ENCODE measurements around the gene N4BP3. TPM values are rescaled to one million over a fixed set of nuclear protein-coding genes. Genes with fewer than 3 reads are reported as not detected.
A peak's percentile ranks its signal among the peaks of the same experiment; 100 is the strongest.

The N4BP3 gene
- total and polyA plus RNA-seq, 9 donors = 16.7 to 29.1 (median 22.7) TPM

GRCh38 chr5:178162481-178162880, 49.1 kb downstream of the N4BP3 start:
- peaks cover 7% of the 10 kb centered on the region for H3K4me1 ChIP-seq (ENCODE audit: control insufficient read depth, insufficient read depth, low read length)
- H3K4me3 ChIP-seq (ENCODE audit: low read length) = no peak overlapping the region
- no peaks in the 10 kb centered on the region for H3K9me3 ChIP-seq (replicated peaks; ENCODE audit: control insufficient read depth, low read depth, low read length)
- H3K36me3 ChIP-seq (ENCODE audit: control insufficient read depth, insufficient read depth, low read length) = no peaks in the 10 kb centered on the region
- H3K27ac ChIP-seq (ENCODE audit: low read length) = no peak overlapping the region
- no peak for DNase-seq
- WGBS (ENCODE audit: insufficient coverage) = 76% methylated on average over 9 of the region's 9 CpGs
- H3K27me3 ChIP-seq (ENCODE audit: control insufficient read depth, insufficient read depth, low read length) = peaks cover 32% of the 10 kb centered on the region

DNA sequence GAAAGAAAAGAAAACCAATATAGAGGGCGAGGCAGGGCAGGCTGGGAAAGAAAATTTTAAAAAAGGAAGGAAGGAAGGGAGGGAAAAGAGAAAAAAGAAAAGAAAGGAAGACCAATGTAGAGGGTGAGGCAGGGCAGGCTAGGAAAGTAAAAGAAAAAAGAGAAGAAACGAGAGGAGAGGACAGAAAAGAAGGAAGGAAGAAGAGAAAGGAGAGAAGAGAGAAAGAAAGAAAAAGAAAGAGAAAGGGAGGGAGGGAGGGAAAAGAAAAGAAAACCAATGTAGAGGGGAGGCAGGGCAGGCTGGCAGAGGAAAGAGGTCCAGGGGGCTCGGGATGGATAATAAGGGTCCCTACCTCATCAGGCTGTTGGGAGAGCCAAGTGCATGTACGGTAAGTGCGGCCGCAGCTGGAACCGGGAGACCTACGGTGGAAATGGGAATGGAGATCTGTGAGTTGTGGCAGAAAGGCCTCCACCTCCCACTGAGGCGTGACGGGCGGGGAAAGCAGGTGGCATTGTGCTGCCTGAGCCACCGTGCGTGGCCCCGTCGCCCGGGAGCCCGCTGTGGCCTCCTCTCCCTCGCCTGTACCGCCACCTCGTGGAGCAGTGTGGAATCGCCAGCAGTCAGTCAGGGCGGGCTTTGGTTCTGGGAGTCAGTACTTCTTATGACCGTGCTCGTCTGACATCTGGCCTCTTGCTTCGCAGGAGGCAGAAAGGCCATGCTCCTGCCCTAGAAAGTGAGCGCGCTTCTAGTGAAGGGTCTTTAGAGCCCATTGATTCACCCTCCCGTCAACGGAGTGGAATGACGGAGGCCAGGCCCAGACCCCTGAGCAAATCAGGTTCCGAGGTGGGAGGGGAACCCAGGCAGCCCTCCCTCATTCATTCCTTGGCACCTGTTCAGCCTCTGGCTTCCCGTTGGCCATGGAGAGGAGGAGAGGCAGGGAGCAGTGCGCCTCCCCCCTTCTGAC, 50.7 kb downstream of the N4BP3 start:
- H3K4me3 ChIP-seq (ENCODE audit: low read length) = no peak overlapping the region

GRCh38 chr5:178165581-178165980, 52.2 kb downstream of the N4BP3 start:
- no peaks in the 10 kb centered on the region for H3K9me3 ChIP-seq (replicated peaks; ENCODE audit: control insufficient read depth, low read depth, low read length)
- H3K36me3 ChIP-seq (ENCODE audit: control insufficient read depth, insufficient read depth, low read length) = no peaks in the 10 kb centered on the region
- H3K27ac ChIP-seq (ENCODE audit: low read length) = no peak overlapping the region
- no peak for DNase-seq
- peaks cover 32% of the 10 kb centered on the region for H3K27me3 ChIP-seq (ENCODE audit: control insufficient read depth, insufficient read depth, low read length)
- no peak overlapping the region for H3K4me3 ChIP-seq (ENCODE audit: low read length)
- 32% methylated on average over 37 of the region's 38 CpGs for WGBS (ENCODE audit: insufficient coverage)
- H3K4me1 ChIP-seq (ENCODE audit: control insufficient read depth, insufficient read depth, low read length) = peaks cover 7% of the 10 kb centered on the region

More for the DNA sequence above, 50.7 kb downstream of the N4BP3 start:
- 7% methylated on average over 31 of the region's 33 CpGs for WGBS (ENCODE audit: insufficient coverage)
- Histone ChIP-seq H3K4me1 (ENCODE audit: control insufficient read depth, insufficient read depth, low read length) (peaks cover 7% of the 10 kb centered on the region), H3K27ac (ENCODE audit: low read length) (no peak overlapping the region), H3K9me3 (replicated peaks; ENCODE audit: control insufficient read depth, low read depth, low read length) (no peaks in the 10 kb centered on the region), H3K36me3 (ENCODE audit: control insufficient read depth, insufficient read depth, low read length) (no peaks in the 10 kb centered on the region), H3K27me3 (ENCODE audit: control insufficient read depth, insufficient read depth, low read length) (peaks cover 32% of the 10 kb centered on the region)
- peak; percentile 80 for DNase-seq

DNA sequence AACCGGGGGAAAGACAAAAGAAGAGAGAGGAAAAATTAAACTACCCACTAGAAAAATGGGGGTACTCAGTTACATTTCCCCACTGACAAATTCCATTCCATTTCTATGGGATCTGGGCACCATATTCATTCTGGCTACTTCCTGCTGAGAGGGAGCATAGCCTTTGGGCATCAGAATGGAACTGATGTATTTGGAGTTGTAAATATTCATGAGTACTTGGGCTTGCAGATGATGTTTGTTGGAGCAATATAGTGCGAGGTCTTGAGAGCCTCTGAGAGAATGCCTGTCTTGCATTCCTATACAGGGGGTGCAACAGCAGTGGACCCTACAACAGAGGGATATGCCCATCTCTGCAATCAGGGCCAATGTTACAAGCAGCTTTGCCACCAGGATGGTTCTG, 57.1 kb downstream of the N4BP3 start:
- Histone ChIP-seq H3K9me3 (replicated peaks; ENCODE audit: control insufficient read depth, low read depth, low read length) (no peaks in the 10 kb centered on the region), H3K36me3 (ENCODE audit: control insufficient read depth, insufficient read depth, low read length) (no peaks in the 10 kb centered on the region), H3K4me3 (ENCODE audit: low read length) (no peak overlapping the region), H3K27ac (ENCODE audit: low read length) (no peak overlapping the region), H3K4me1 (ENCODE audit: control insufficient read depth, insufficient read depth, low read length) (no peaks in the 10 kb centered on the region), H3K27me3 (ENCODE audit: control insufficient read depth, insufficient read depth, low read length) (peaks cover 9% of the 10 kb centered on the region)
- no peak for DNase-seq
- WGBS (ENCODE audit: insufficient coverage) = no CpG with 5 or more reads among the region's 2 CpGs

- Histone ChIP-seq H3K4me1 (ENCODE audit: control insufficient read depth, insufficient read depth, low read length) (no peaks in the 10 kb centered on the region), H3K36me3 (ENCODE audit: control insufficient read depth, insufficient read depth, low read length) (no peaks in the 10 kb centered on the region), H3K27me3 (ENCODE audit: control insufficient read depth, insufficient read depth, low read length) (no peaks in the 10 kb centered on the region), H3K9me3 (replicated peaks; ENCODE audit: control insufficient read depth, low read depth, low read length) (no peaks in the 10 kb centered on the region), H3K4me3 (ENCODE audit: low read length) (no peak overlapping the region), H3K27ac (ENCODE audit: low read length) (no peak overlapping the region)
- 100% methylated on average over 1 of the region's 3 CpGs for whole genome bisulfite sequencing (ENCODE audit: insufficient coverage)
- no peak for DNase-seq
These were observed 61.1 kb downstream of the N4BP3 start for GRCh38 chr5:178174456-178174855.

Other genes with a start within 250 kb of the N4BP3 start
- gene PROP1, start 117.3 kb upstream of the N4BP3 start, total RNA-seq = not detected
- under 1 TPM in 1 of 8 donors, not detected in 7; 0.08 TPM for gene PROP1, start 117.3 kb upstream of the N4BP3 start, polyA plus RNA-seq (ENCODE audit: insufficient read depth in 1 of 8, insufficient read length in 8 of 8, low replicate concordance in 1 of 8)
- 22.6 TPM for gene RMND5B, start 17.5 kb downstream of the N4BP3 start, total RNA-seq
- gene RMND5B, start 17.5 kb downstream of the N4BP3 start, polyA plus RNA-seq (ENCODE audit: insufficient read depth in 1 of 8, insufficient read length in 8 of 8, low replicate concordance in 1 of 8) = 10 to 100 TPM; 27.6 to 38.6 (median 32.0) TPM
- gene NHP2, start 40.4 kb downstream of the N4BP3 start, total RNA-seq = 103 TPM
- 100 to 1,000 TPM; 110 to 129 (median 117) TPM for gene NHP2, start 40.4 kb downstream of the N4BP3 start, polyA plus RNA-seq (ENCODE audit: insufficient read depth in 1 of 8, insufficient read length in 8 of 8, low replicate concordance in 1 of 8)
- gene GMCL2, start 73.8 kb downstream of the N4BP3 start, total RNA-seq = not detected
- gene GMCL2, start 73.8 kb downstream of the N4BP3 start, polyA plus RNA-seq (ENCODE audit: insufficient read depth in 1 of 8, insufficient read length in 8 of 8, low replicate concordance in 1 of 8) = under 1 TPM in 1 of 8 donors, not detected in 7; 0.08 TPM
- 29.8 TPM for gene HNRNPAB, start 91.0 kb downstream of the N4BP3 start, total RNA-seq
- gene HNRNPAB, start 91.0 kb downstream of the N4BP3 start, polyA plus RNA-seq (ENCODE audit: insufficient read depth in 1 of 8, insufficient read length in 8 of 8, low replicate concordance in 1 of 8) = 100 to 1,000 TPM in 5 of 8 donors, 10 to 100 TPM in 3; 82.3 to 125 (median 102) TPM
- gene PHYKPL, start 119.3 kb downstream of the N4BP3 start, total RNA-seq = 42.2 TPM
- gene PHYKPL, start 119.3 kb downstream of the N4BP3 start, polyA plus RNA-seq (ENCODE audit: insufficient read depth in 1 of 8, insufficient read length in 8 of 8, low replicate concordance in 1 of 8) = 10 to 100 TPM; 36.0 to 81.7 (median 48.5) TPM

Data from muscle of leg (tissue), 11 donors.